ENCODE data around the gene OR10P1.

The OR10P1 gene

GRCh38 chr12:55686366-55687010, 49.8 kb downstream of the OR10P1 start:
- no peak for DNase-seq (ENCODE audit: low spot score)

All from putamen (tissue), 1 donor.